SK-N-SH (cell line): ENCODE measurements around the gene CCL4. TPM values are rescaled to one million over a fixed set of nuclear protein-coding genes. Genes with fewer than 3 reads are reported as not detected.

Source experiments
- CTCF ChIA-PET: fragments of 300-600, 350-600 bp; formaldehyde crosslinking; extraction: SDS; loops from one replicate; lab custom pipeline; 2021; lab: Yijun Ruan, JAX
- POLR2A ChIA-PET: fragments of 350-600 bp; sonication (Branson Sonifier 250); formaldehyde crosslinking; extraction: SDS; loops from one replicate; lab custom pipeline; 2020; ENCODE audit warnings: antibody characterized with exemption, inconsistent platforms; lab: Yijun Ruan, JAX
- DNase-seq: peaks from one replicate; pipeline ENCODE4 v3.0.0; 2012
- H2AFZ ChIP-seq: fragments of 200-600 bp; sonication (generic); 2 replicates; pipeline ENCODE4 v1.8.1; 2016; ENCODE audit warnings: antibody characterized with exemption, mild to moderate bottlenecking, low read depth
- H3F3A ChIP-seq: fragments of 200-600 bp; sonication (generic); replicated peaks from 2 replicates; pipeline ENCODE3; 2016; ENCODE audit warnings: antibody characterized with exemption, mild to moderate bottlenecking; ENCODE audit not compliant: insufficient read depth
- H3K27ac ChIP-seq, 2 experiments: fragments of 200-500 bp in 1 of 2; fragments of 200-600 bp in 1 of 2; sonication (Bioruptor generic) in 1 of 2; sonication (generic), shearing (Covaris generic) in 1 of 2; 2 replicates each; pipeline versions ENCODE4 v1.5.1 to v1.6.1; 2014 to 2016; ENCODE audit warnings: low read depth in 2 of 2, inconsistent platforms in 1 of 2, low read length in 1 of 2, mild to moderate bottlenecking in 1 of 2, mixed read lengths in 1 of 2
- H3K27me3 ChIP-seq: fragments of 200-600 bp; sonication (generic), shearing (Covaris generic); 2 replicates; pipeline ENCODE4 v1.6.1; 2016; ENCODE audit warnings: mixed run types; ENCODE audit not compliant: insufficient read depth
- H3K36me3 ChIP-seq, 2 experiments: fragments of 200-500 bp in 1 of 2; fragments of 200-600 bp in 1 of 2; sonication (Bioruptor generic) in 1 of 2; sonication (generic) in 1 of 2; replicated peaks in 1 of 2; 2 replicates each; pipeline versions ENCODE3 to v1.5.1; 2014 to 2016; ENCODE audit warnings: low read length in 1 of 2, mild to moderate bottlenecking in 1 of 2; ENCODE audit not compliant: insufficient read depth in 2 of 2, control insufficient read depth in 1 of 2
- H3K4me1 ChIP-seq, 2 experiments: fragments of 200-500 bp in 1 of 2; fragments of 200-600 bp in 1 of 2; sonication (Bioruptor generic) in 1 of 2; sonication (generic), shearing (Covaris generic) in 1 of 2; 2 replicates each; pipeline versions ENCODE4 v1.5.1 to v1.6.1; 2014 to 2016; ENCODE audit warnings: low read depth in 1 of 2, low read length in 1 of 2, mixed run types in 1 of 2; ENCODE audit not compliant: insufficient read depth in 2 of 2, control insufficient read depth in 1 of 2
- H3K4me2 ChIP-seq: fragments of 200-600 bp; sonication (generic), shearing (Covaris generic); 2 replicates; pipeline ENCODE4 v1.6.1; 2017; ENCODE audit warnings: mixed run types
- H3K4me3 ChIP-seq, 2 experiments: fragments of 200-500 bp in 1 of 2; fragments of 200-600 bp in 1 of 2; sonication (Bioruptor generic) in 1 of 2; sonication (generic), shearing (Covaris generic) in 1 of 2; 2 replicates each; pipeline versions ENCODE4 v1.5.1 to v1.8.1; 2014 to 2016; ENCODE audit warnings: low read depth in 2 of 2, inconsistent platforms in 1 of 2, low read length in 1 of 2, mild to moderate bottlenecking in 1 of 2, mixed read lengths in 1 of 2, moderate library complexity in 1 of 2
- H3K79me2 ChIP-seq: fragments of 200-600 bp; sonication (generic); 2 replicates; pipeline ENCODE4 v1.8.1; 2017; ENCODE audit warnings: mild to moderate bottlenecking; ENCODE audit not compliant: insufficient read depth
- H3K9ac ChIP-seq: fragments of 200-600 bp; sonication (generic); 2 replicates; pipeline ENCODE4 v1.6.1; 2017; ENCODE audit warnings: mixed run types
- H3K9me2 ChIP-seq: fragments of 200-600 bp; sonication (generic); 2 replicates; pipeline ENCODE4 v1.6.1; 2017; ENCODE audit warnings: mixed run types
- H3K9me3 ChIP-seq: fragments of 200-600 bp; sonication (generic); 2 replicates; pipeline ENCODE4 v1.6.1; 2017; ENCODE audit warnings: mixed run types, mild to moderate bottlenecking, moderate library complexity
- H4K20me1 ChIP-seq: fragments of 200-600 bp; sonication (generic); 2 replicates; pipeline ENCODE4 v1.6.1; 2017; ENCODE audit warnings: mild to moderate bottlenecking, mixed run types; ENCODE audit not compliant: insufficient read depth
- CHD2 ChIP-seq: fragments of 150-350 bp; IDR thresholded peaks from 2 replicates; pipeline ENCODE4 v1.6.1; 2018; ENCODE audit warnings: low read length; ENCODE audit not compliant: partially characterized antibody
- CTCF ChIP-seq: fragments of 200-600 bp; sonication (generic); IDR thresholded peaks from 2 replicates; pipeline ENCODE4 v1.6.1; 2017; ENCODE audit warnings: antibody characterized with exemption, mild to moderate bottlenecking, moderate library complexity
- EP300 ChIP-seq, 2 experiments: IDR thresholded peaks; 2 replicates each; pipeline versions ENCODE4 v1.4.0 to v1.6.1; 2012; ENCODE audit warnings: borderline replicate concordance in 1 of 2, low read depth in 1 of 2, low read length in 1 of 2
- GABPA ChIP-seq: IDR thresholded peaks from 2 replicates; pipeline ENCODE4 v1.4.0; 2012; ENCODE audit warnings: low read depth, mild to moderate bottlenecking
- RAD21 ChIP-seq: IDR thresholded peaks from 2 replicates; pipeline ENCODE4 v1.6.1; 2012; ENCODE audit warnings: mild to moderate bottlenecking, low read length
- REST ChIP-seq: IDR thresholded peaks from 2 replicates; pipeline ENCODE4 v1.6.1; 2012; ENCODE audit warnings: mild to moderate bottlenecking, low read depth, low read length, moderate library complexity
- RFX5 ChIP-seq: IDR thresholded peaks from 2 replicates; pipeline ENCODE4 v1.6.1; 2012; ENCODE audit warnings: mild to moderate bottlenecking, improper control_type of control experiment, low read length
- SMC3 ChIP-seq: IDR thresholded peaks from 2 replicates; pipeline ENCODE4 v1.6.1; 2012; ENCODE audit warnings: low read depth, low read length, improper control_type of control experiment
- TEAD4 ChIP-seq: IDR thresholded peaks from 2 replicates; pipeline ENCODE4 v1.4.0; 2012; ENCODE audit warnings: mild to moderate bottlenecking, borderline replicate concordance; ENCODE audit not compliant: insufficient read depth
- USF1 ChIP-seq: IDR thresholded peaks from 2 replicates; pipeline ENCODE4 v1.4.0; 2012; ENCODE audit warnings: low read depth, borderline replicate concordance
- WGBS: methylation state at CpG from one replicate; pipeline ENCODE4 v1.1.6; 2017; ENCODE audit warnings: low lambda C conversion rate; 5-methylcytosine and 5-hydroxymethylcytosine counted together
- polyA plus RNA-seq, 3 experiments: library from polyadenylated mRNA; depleted of rRNA; stranded (reverse); fragments of >200 nt; gene quantifications; 2 replicates each; pipeline ENCODE4 v1.2.3, GENCODE V29; 2012

The CCL4 gene
- polyA plus RNA-seq, 1 of the 3 experiments (the other 2 are of a cell fraction), result not detected

- Histone ChIP-seq H3K27ac (no peak overlapping the region), H3K4me1 (no peaks in the 10 kb centered on the region), H3K4me2 (no peak overlapping the region), H3K9ac (no peak overlapping the region), H2AFZ (no peak overlapping the region), H3K27me3 (peaks cover 14% of the 10 kb centered on the region; the same call in 1 of the 2 replicates), H3F3A (no peaks in the 10 kb centered on the region), H4K20me1 (no peaks in the 10 kb centered on the region), H3K36me3 (no peaks in the 10 kb centered on the region), H3K79me2 (no peaks in the 10 kb centered on the region), H3K9me3 (no peaks in the 10 kb centered on the region), H3K9me2 (no peaks in the 10 kb centered on the region), H3K4me3 (no peak overlapping the region)
- no peak for TF ChIP-seq GABPA
- TF ChIP-seq CHD2, result no peak
- TF ChIP-seq TEAD4, result no peak
- no peak for TF ChIP-seq REST
- TF ChIP-seq RFX5, result no peak
- no peak for TF ChIP-seq USF1
- TF ChIP-seq SMC3, result no peak
- POLR2A ChIA-PET, result no interaction called here
- CTCF ChIA-PET, result interaction anchor here (0.6 to 5.2 kb wide), 6 partner anchors 29 to 299 kb away, joined by 3 to 59 read pairs (median 5); no protein-coding TSS in a partner anchor
- 35% methylated on average over 3 of the region's 3 CpGs for WGBS
- DNase-seq, result no peak
Measured at GRCh38 chr17:36147601-36148000, 44.0 kb downstream of the CCL4 start.

DNA sequence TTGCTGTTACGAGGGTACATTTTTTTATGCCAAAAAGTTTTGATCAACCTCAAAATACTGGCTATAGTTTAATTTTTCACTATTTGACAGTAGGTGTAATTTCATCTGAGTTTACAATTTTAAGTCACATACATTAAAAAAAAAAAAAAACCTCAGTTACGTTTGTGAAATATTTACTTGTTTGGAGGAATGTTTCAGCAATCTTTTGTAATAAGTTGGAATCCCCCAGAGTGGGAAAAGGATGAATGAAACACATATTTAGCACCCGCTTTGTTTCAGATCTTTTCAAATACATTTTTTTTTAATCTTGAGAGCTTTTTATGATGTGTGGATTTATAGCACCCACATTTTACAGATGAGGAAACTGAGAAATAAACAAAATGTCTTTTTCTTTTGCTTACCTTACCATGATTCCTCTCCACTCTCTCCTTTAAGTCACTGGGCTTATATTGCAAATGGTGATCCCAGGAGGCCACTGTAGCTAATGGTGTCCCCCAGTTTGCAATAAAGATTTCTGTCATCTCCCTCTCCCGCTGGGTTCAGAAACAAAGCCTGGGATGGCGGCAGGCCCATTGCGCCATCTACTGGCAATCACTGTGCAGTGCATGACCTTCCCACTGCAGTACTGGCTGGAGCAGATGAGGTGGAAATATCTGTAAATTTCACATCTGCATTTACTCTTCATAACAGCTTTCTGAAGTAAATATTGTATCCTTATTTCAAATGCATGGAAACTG, 45.1 kb downstream of the CCL4 start:
- TF ChIP-seq RAD21 (peak; percentile 81), EP300 (IDR thresholded peaks at IDR 0.05; ENCODE audit: borderline replicate concordance in 1 of 2, low read depth in 1 of 2, low read length in 1 of 2) (no peak), SMC3 (peak; percentile 85), CTCF (peak; percentile 98)
- 27% methylated on average over 6 of the region's 6 CpGs for WGBS
- no peak overlapping the region for H2AFZ ChIP-seq

More for the DNA sequence above, 45.1 kb downstream of the CCL4 start:
- peak overlapping the region; percentile 41; the same call in 1 of the 2 replicates for H3K4me2 ChIP-seq
- no peaks in the 10 kb centered on the region for H3K36me3 ChIP-seq
- H3K9ac ChIP-seq, result no peak overlapping the region
- POLR2A ChIA-PET, result no interaction called here
- H3F3A ChIP-seq, result no peaks in the 10 kb centered on the region
- no peaks in the 10 kb centered on the region for H3K9me2 ChIP-seq
- no peaks in the 10 kb centered on the region for H3K79me2 ChIP-seq
- no peak overlapping the region for H3K27ac ChIP-seq
- H3K9me3 ChIP-seq, result no peaks in the 10 kb centered on the region
- DNase-seq, result peak; percentile 77
- H3K27me3 ChIP-seq, result peaks cover 14% of the 10 kb centered on the region; the same call in 1 of the 2 replicates
- peak overlapping the region in 1 of 2 experiments; percentile 23; a peak in 1 of 4 replicates for H3K4me3 ChIP-seq
- no peaks in the 10 kb centered on the region for H3K4me1 ChIP-seq
- no peaks in the 10 kb centered on the region for H4K20me1 ChIP-seq
- CTCF ChIA-PET, result interaction anchor here (0.6 to 5.2 kb wide), 27 partner anchors 13 to 337 kb away, joined by 3 to 59 read pairs (median 4); partner anchors contain the start of genes CCL16, CCL3 and CCL5
